ENCODE data around the gene RALB. TPM values are rescaled to one million over a fixed set of nuclear protein-coding genes. Genes with fewer than 3 reads are reported as not detected.

The RALB gene, protein sequence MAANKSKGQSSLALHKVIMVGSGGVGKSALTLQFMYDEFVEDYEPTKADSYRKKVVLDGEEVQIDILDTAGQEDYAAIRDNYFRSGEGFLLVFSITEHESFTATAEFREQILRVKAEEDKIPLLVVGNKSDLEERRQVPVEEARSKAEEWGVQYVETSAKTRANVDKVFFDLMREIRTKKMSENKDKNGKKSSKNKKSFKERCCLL
- total RNA-seq, result 10 to 100 TPM; 71.8 to 93.4 TPM

DNA sequence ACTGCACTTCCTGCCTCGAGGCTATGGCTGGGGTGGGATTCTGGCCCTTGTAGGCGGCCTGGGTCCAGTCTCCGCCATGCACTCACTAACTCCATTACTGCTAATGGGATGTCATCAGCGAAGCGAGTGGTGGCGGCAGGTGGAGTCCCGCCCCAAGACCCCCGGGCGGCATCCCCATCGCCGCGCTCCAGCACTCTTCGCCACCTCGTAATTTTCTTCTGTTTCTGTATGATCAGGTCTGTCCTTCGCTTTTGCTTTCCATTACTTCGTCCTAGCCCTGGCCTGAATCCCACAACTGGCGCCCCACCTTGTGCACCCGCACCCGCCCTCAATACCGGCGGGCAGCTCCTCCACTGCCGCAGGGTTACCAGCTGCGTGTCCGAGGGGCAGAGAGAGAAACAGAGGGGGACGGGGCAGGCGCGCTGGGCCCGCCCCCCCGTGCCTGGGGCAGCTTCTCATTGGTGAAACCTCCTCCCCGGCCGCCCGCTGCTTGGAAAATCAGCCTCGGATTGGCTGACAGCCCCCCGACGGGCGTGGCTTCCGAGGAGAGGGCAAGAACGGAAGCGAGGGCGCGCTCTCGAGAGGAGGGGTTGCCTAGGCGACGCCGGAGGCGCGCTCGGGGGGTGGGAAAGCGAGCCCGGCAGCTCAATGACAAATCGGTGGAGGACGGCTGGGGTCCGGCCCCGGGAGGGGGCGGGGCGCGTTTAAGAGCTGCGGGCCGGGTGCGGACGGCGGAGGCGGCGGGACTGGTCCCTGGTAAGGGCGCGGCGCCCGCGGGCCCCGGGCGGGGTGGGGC is at the start of gene RALB:
TSS of gene RALB (plus strand) at position 628 of the 796 bp plus-strand sequence. CDS start 25,813 bp downstream, outside the sequence.
- H3K4me1 ChIP-seq, result no peaks in the 10 kb centered on the region
- intact Hi-C loops (cut with DNase I), result loop anchor here (10.0 kb wide), 1 partner anchor 62 kb away; no protein-coding TSS in a partner anchor
- TF ChIP-seq, protein P1, sequence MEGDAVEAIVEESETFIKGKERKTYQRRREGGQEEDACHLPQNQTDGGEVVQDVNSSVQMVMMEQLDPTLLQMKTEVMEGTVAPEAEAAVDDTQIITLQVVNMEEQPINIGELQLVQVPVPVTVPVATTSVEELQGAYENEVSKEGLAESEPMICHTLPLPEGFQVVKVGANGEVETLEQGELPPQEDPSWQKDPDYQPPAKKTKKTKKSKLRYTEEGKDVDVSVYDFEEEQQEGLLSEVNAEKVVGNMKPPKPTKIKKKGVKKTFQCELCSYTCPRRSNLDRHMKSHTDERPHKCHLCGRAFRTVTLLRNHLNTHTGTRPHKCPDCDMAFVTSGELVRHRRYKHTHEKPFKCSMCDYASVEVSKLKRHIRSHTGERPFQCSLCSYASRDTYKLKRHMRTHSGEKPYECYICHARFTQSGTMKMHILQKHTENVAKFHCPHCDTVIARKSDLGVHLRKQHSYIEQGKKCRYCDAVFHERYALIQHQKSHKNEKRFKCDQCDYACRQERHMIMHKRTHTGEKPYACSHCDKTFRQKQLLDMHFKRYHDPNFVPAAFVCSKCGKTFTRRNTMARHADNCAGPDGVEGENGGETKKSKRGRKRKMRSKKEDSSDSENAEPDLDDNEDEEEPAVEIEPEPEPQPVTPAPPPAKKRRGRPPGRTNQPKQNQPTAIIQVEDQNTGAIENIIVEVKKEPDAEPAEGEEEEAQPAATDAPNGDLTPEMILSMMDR (IDR thresholded peaks at IDR 0.05), result no peak

DNA sequence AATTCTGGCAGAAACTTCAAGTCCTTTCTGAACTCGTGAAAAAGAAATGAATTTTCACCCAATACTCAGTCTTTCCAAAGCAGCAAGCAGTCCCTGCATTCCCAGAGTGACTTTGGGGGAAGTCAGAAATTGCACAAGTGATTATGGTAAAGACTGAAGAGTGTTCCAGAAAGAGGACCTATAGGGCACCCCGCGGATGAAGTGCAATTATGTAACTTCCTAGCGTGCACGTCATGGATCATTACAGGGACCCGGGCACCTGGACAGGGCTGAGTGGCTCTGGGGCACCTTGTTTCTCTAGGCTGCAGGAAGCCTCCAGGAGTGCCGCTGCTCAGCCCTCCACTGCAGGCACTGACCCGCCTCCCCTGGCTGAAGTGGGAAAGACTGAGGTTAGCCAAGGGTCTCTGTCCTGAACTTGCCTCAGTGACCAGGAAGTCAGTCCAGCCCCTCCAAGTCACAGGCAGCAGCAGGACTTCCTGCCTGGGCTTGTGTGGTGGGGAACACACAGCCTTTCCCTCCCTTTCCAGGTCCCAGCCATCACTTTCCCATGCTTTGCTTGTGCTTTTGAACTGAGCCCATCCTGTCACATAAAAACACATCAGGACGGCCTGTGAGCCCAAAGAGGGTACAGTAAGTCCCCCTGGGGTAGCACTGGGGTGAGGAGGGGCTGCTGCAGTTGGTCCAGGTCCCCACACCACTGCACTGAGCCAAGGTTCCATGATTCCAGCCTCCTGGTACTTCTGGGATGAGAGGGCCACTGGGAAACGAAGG is 49.2 kb upstream of the RALB start:
- H3K27me3 ChIP-seq, result no peaks in the 10 kb centered on the region
- intact Hi-C loops (cut with DNase I), result loop anchor here (10.0 kb wide), 1 partner anchor 111 kb away; no protein-coding TSS in a partner anchor
- no peak overlapping the region for H3K27ac ChIP-seq
- H3K9ac ChIP-seq (ENCODE audit: low read depth in 2 of 2, low read length in 2 of 2), result no peak overlapping the region
- TF ChIP-seq, protein P1 (IDR thresholded peaks at IDR 0.05), result no peak
- no peaks in the 10 kb centered on the region for H3K9me3 ChIP-seq
- H3K4me3 ChIP-seq, result no peak overlapping the region
- no peaks in the 10 kb centered on the region for H3K4me1 ChIP-seq
- no peak for DNase-seq
- no peaks in the 10 kb centered on the region for H3K36me3 ChIP-seq

More for the DNA sequence above, at the start of gene RALB:
- H3K9ac ChIP-seq (ENCODE audit: low read depth in 2 of 2, low read length in 2 of 2), result peak within 1 kb of the TSS; percentile 87 to 88
- DNase-seq, result peak; percentile 100
- H3K9me3 ChIP-seq, result no peaks in the 10 kb centered on the region
- no peaks in the 10 kb centered on the region for H3K36me3 ChIP-seq
- H3K4me3 ChIP-seq, result peak within 1 kb of the TSS; percentile 83
- H3K27me3 ChIP-seq, result no peaks in the 10 kb centered on the region
- peak within 1 kb of the TSS; percentile 91 for H3K27ac ChIP-seq

DNA sequence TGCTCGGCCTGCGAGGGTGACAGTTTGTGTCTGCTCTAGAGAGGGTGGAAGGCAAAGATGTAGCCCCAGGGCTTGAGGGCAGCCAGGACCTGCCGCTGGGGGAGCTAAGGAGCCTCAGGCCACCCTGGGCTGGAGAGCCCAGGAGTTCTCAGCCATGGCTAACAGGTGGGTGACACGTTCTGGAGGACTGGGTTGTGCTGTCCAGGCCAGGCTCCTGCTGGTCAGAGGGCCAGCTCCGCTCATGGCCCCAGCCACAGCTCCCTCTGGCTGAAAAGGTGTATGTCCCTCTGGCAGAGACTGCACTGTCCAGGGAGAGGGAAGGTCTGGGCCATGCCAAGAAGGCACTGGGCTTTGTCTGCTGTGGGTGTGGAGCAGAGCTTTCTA is 48.6 kb upstream of the RALB start:
- Histone ChIP-seq H3K36me3 (no peaks in the 10 kb centered on the region), H3K9me3 (no peaks in the 10 kb centered on the region), H3K27ac (no peak overlapping the region), H3K4me3 (no peak overlapping the region), H3K9ac (ENCODE audit: low read depth in 2 of 2, low read length in 2 of 2) (no peak overlapping the region), H3K27me3 (no peaks in the 10 kb centered on the region), H3K4me1 (no peaks in the 10 kb centered on the region)
- intact Hi-C loops (cut with DNase I), result loop anchor here (10.0 kb wide), 1 partner anchor 111 kb away; no protein-coding TSS in a partner anchor
- no peak for DNase-seq
- TF ChIP-seq, protein P1 (IDR thresholded peaks at IDR 0.05), result no peak

DNA sequence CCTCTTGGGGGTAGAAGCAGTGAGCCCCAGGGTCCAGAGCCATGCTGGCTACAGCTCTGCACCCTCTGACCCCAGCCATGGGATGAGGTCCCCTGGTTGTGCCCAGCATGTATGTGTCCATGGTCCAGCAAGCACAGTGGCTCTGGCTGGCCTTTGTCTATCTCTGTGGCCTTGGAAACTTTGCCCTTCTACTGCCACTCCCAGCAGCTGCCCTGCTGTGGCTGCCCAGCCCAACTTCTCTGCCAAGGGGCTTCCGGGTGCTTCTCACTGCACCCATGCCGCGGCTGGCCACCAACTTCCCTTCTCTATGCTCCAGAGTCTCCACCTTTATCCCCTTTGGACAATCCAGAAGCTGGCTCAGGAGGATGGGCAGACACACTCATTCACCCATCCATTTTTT is 48.2 kb upstream of the RALB start:
- Histone ChIP-seq H3K9me3 (no peaks in the 10 kb centered on the region), H3K27me3 (no peaks in the 10 kb centered on the region), H3K4me3 (no peak overlapping the region), H3K9ac (ENCODE audit: low read depth in 2 of 2, low read length in 2 of 2) (no peak overlapping the region), H3K36me3 (no peaks in the 10 kb centered on the region), H3K27ac (no peak overlapping the region), H3K4me1 (no peaks in the 10 kb centered on the region)
- intact Hi-C loops (cut with DNase I), result loop anchor here (10.0 kb wide), 1 partner anchor 110 kb away; no protein-coding TSS in a partner anchor
- TF ChIP-seq, protein P1 (IDR thresholded peaks at IDR 0.05), result no peak
- DNase-seq, result no peak
